NCI-H460 (cell line): ENCODE data around the gene PSMD11. TPM values are rescaled to one million over a fixed set of nuclear protein-coding genes. Genes with fewer than 3 reads are reported as not detected.

ENCODE experiments used
- DNase-seq: peaks from one replicate; pipeline ENCODE4 v3.0.0-alpha.2; 2016; ENCODE audit warnings: low read depth; ENCODE audit errors: extremely low read depth
- total RNA-seq: library from RNA; depleted of rRNA; stranded (reverse); fragments of >200 nt; shearing (Covaris generic); gene quantifications from 2 replicates; pipeline ENCODE4 v1.2.3, GENCODE V29; 2014

Gene PSMD11
- total RNA-seq, 1 experiment from 2014 or later, result 204 TPM

GRCh38 chr17:32488604-32489180 lies 44.4 kb downstream of the PSMD11 start:
- no peak for DNase-seq

GRCh38 chr17:32489320-32490100 lies 45.2 kb downstream of the PSMD11 start:
- DNase-seq, result no peak

- DNase-seq, result no peak
Measured at GRCh38 chr17:32490101-32490482, 45.8 kb downstream of the PSMD11 start.

GRCh38 chr17:32491371-32492263 lies 47.3 kb downstream of the PSMD11 start:
- no peak for DNase-seq

DNA sequence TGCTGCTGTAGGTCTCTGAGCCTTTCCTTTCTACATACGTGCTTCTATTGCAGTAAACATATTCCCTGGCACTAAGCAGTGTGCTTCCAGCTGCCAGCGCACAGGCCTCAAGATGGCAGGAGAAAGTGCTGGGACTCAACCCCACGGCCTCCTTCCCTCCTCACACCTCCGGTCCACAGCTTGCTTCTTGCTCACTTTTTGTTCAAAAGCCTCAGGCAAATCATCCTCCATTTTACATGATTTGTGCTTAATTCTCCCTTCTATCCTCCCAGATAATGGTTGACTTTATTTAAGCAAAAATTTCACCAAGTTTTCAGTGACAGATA lies 47.9 kb downstream of the PSMD11 start:
- no peak for DNase-seq

DNA sequence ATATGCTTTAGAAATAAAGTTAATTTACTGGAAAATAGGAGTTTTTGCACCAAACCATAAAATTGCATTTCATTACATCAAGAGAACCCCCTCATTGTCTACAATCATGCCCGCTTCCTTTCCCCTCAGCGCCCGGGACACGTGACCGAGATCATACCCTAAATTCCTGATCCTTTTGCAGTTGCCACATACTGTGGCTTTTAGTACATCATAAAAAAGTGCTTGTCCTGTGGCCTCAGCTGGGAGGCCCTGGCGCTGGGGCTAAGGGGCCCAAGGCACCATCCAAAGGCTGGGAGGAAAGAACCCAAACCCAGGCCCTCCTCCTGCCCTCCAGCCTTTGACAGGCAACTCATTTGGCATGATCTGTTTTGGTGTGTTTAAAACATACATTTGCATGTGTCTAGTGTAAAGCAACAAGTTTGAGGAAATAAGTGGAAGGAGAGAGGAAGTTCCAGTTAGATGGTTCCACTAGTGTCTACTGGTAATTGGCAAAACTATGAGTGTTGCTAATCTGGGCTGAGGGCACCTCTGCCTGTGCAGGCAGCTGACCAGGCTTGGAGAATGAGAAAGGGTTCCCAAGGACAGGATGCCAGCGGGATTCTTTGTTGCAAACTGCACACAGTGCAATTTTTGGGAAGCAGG lies 48.5 kb downstream of the PSMD11 start:
- DNase-seq, result no peak

DNA sequence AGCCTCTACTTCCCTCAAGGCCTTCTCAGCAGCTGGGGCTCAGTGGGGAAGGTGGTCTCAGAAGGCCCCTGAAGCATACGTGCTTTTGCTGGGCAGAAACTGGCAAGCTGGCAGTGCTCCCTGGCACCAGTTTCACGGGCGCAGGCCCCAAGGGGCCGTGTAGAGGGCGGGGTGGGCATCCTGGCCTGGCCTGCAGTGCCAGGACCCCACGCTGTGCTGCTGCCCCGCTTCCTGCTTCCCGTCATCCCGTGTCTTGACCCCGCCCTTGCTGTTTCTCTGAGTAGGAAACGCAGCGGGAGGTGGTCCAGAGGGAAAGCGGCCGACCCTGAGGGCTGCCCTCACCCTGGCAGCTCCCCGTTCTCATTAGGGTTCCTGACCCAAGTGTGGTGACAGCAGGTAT lies 49.3 kb downstream of the PSMD11 start:
- DNase-seq, result no peak

- no peak for DNase-seq
Measured at GRCh38 chr17:32493976-32494513, 49.7 kb downstream of the PSMD11 start.

DNA sequence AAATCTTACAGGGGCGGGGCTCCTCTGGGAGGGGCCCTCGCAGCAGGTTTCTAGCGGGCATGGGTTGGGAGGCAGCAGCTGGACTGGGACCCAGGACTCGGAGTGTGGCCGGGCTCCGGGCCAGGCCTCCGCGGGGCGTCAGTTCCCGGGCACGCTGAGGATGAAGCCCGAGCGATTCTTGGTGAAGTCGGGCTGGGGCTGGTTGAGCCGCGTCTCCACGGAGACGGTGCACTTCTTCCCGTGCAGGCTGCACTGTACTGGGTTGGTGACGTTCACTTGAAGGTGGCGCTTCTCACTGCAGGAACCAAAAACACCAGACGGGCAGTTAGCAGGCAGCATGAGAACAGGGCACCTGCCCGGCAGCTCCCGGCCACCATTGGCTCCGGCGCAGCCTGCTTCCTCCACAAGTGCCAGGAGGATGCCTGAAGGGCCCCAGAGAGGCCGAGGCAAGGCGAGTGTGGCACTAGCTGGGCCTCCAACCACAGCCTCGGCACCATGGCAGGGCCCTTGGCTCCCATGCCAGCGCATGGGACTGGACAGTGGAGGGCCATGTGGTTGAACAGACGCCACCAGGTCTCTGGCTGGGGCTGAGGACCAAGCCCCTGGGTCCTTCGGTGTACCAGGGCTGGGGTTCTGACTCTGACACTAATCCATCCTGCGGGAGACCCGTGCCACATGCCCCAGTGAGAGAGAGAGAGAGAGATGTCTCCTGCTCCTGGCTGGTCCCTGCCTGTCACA lies 50.5 kb downstream of the PSMD11 start:
- no peak for DNase-seq

DNA sequence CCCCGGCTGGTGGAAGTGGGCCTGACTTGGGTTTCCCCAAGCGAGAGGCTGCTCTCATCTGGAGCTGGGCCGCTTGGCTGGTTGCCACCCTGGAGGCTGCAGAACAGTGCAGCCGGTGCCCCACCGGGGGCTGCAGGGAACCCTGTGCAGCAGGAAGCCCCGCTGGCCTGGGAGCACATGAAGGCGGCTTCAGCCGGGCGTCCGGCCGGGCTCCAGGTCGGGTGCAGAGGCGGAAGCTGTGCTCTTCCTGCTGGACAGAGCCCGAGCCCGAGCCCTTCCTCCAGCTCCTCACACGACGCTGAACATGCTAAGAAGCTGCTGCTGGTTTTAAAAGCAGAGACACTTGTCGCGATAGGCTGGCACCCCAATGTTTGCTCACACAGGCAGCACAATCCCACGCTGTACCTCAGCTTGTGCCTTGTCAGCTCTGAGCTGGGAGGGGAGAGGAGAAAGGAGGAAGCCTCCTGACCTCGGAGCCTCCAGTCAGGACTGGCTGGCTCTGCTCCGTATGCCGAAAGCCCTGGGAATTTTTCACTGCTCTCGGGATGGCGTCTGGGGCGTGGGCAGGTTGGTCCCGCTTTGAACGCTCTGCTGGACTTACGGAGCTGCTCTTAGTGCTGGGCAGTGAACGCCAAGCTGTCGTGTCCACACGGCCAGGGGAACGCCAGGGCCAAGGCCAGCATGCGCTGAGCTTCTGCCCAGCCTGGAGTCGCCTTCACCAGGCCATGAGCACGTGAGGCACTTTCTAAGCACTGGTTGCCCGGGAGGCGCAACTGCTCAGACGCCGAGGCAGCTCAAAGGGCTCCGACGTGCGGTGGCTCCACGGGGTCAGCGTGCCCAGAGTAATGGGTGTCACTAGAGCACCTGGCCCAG lies 51.3 kb downstream of the PSMD11 start:
- DNase-seq, result no peak

DNA sequence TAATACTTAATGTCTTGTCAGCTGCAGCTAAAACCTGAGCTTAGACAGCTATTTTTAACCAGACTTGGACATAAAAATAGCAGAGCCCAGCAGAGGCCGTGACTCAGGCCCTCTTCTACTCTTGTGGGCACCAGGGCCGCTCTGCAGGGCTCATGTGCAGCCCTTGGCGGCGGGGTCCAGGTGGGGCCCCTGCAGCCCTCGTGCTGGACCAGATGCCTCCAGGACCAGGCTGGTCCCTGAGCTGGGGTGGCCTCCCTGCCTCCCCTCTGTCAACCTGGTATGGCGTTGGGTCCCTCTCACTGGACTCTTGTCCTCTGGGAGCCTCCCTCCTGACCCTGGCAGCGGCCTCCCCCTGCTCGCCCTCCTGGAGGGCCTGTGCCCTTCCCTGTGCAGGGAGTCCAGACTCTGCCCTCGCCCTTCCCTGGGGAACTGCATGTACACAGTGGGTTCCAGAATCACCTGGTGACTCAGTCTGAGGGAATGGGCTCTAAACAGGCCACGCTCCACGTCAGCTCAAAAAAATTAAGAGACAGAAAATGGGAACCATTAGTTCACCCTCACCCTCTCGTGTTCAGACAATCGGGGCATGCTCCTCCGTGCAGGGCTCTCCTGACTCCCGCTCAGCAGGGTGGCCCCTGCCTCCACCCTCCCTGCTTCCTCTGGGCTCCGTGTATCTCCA lies 52.2 kb downstream of the PSMD11 start:
- DNase-seq, result no peak

GRCh38 chr17:32497431-32498205 lies 53.3 kb downstream of the PSMD11 start:
- DNase-seq, result no peak

DNA sequence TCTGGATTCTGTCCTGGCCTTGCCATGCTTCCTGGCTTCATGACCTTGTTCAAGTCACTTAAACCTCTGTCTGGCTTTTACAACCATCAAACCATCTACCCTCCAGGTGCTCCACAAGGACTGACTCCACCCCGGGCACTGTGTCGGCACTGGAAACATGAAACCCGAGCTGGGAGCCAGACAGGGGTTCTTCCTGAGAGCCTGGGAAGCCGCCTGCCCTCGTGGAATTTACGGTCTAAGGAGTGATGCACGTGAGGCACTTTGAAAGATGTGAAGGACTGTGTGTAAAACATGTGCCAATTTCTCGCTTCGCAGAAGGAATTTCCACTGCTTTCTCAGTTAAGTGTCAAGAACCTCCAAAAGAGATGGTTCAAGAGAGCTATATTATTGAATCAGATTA lies 54.1 kb downstream of the PSMD11 start:
- no peak for DNase-seq

DNA sequence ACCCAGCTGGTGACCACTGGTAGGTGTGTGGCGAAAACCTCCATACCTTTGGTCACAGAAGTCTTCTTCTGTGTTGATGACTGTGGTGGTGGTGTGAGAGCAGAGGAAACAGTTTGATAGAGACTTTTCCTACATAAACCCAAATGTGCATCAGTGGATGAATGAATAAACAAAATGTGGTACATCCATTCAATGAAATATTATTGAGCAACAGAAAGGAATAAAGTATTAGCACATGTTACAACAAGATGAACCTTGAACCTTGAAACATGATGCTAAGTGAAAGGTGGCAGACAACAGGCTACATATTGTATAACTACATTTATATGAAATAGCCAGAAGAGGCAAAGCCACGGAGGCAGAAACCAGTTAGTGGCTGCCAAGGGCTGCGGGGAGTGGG lies 57.7 kb downstream of the PSMD11 start:
- no peak for DNase-seq

- DNase-seq, result no peak
Measured at GRCh38 chr17:32502710-32503109, 58.4 kb downstream of the PSMD11 start.

- DNase-seq, result no peak
Measured at GRCh38 chr17:32503251-32504165, 59.2 kb downstream of the PSMD11 start.
